CD14-positive monocyte (primary cell): ENCODE results near the gene COX7A2. TPM values are rescaled to one million over a fixed set of nuclear protein-coding genes. Genes with fewer than 3 reads are reported as not detected.

Experiments used
- DNase-seq, 3 donors: peaks; one replicate each; pipeline ENCODE4 v3.0.0-alpha.2; 2011 to 2022
- H2AFZ ChIP-seq: 2 replicates; pipeline ENCODE4 v1.6.0; 2012; ENCODE audit warnings: mild to moderate bottlenecking, low read depth, low read length, inconsistent platforms; ENCODE audit not compliant: insufficient read depth, poor library complexity, severe bottlenecking
- H3K27ac ChIP-seq, 2 donors: 1 replicate in 1 of 2; 2 replicates in 1 of 2; pipeline ENCODE4 v1.5.1; 2012 to 2013; ENCODE audit warnings: low read length in 2 of 2, control low read depth in 1 of 2, inconsistent platforms in 1 of 2, low read depth in 1 of 2, mild to moderate bottlenecking in 1 of 2
- H3K27me3 ChIP-seq, 2 donors: one replicate each; pipeline versions ENCODE4 v1.6.0 to v1.6.1; 2011 to 2013; ENCODE audit warnings: low read length in 2 of 2; ENCODE audit not compliant: control insufficient read depth in 2 of 2, insufficient read depth in 2 of 2
- H3K36me3 ChIP-seq, 2 donors: replicated peaks in 1 of 2; 1 replicate in 1 of 2; 2 replicates in 1 of 2; pipeline versions ENCODE4 v1.5.1 to v1.6.1; 2012 to 2013; ENCODE audit warnings: low read length in 2 of 2, control low read depth in 1 of 2, inconsistent platforms in 1 of 2, mild to moderate bottlenecking in 1 of 2; ENCODE audit not compliant: insufficient read depth in 2 of 2, control insufficient read depth in 1 of 2
- H3K4me1 ChIP-seq, 2 donors: 1 replicate in 1 of 2; 2 replicates in 1 of 2; pipeline versions ENCODE4 v1.5.1 to v1.6.1; 2012 to 2013; ENCODE audit warnings: low read length in 2 of 2, control low read depth in 1 of 2, inconsistent platforms in 1 of 2, mild to moderate bottlenecking in 1 of 2, moderate library complexity in 1 of 2; ENCODE audit not compliant: insufficient read depth in 2 of 2, control insufficient read depth in 1 of 2
- H3K4me2 ChIP-seq: replicated peaks from 2 replicates; pipeline ENCODE3; 2012; ENCODE audit warnings: low read length, moderate library complexity, mild to moderate bottlenecking; ENCODE audit not compliant: poor library complexity, severe bottlenecking; ENCODE audit errors: extremely low read depth
- H3K4me3 ChIP-seq, 3 experiments: fragments of 200-600 bp in 1 of 3; sonication (generic) in 1 of 3; replicated peaks in 1 of 3; 1 replicate in 2 of 3; 2 replicates in 1 of 3; pipeline ENCODE4 v1.5.1; 2011 to 2013; ENCODE audit warnings: low read length in 3 of 3, mild to moderate bottlenecking in 3 of 3, control low read depth in 2 of 3, low read depth in 2 of 3, inconsistent platforms in 1 of 3, moderate library complexity in 1 of 3
- H3K79me2 ChIP-seq: 2 replicates; pipeline ENCODE4 v1.6.0; 2012; ENCODE audit warnings: mild to moderate bottlenecking, control low read depth, inconsistent platforms, low read length, moderate library complexity; ENCODE audit not compliant: insufficient read depth
- H3K9ac ChIP-seq: 2 replicates; pipeline ENCODE4 v1.6.0; 2017; ENCODE audit warnings: low read length, mild to moderate bottlenecking; ENCODE audit not compliant: insufficient read depth, poor library complexity, severe bottlenecking
- H3K9me3 ChIP-seq, 2 donors: replicated peaks in 1 of 2; 1 replicate in 1 of 2; 2 replicates in 1 of 2; pipeline versions ENCODE4 v1.5.1 to v1.6.1; 2012 to 2013; ENCODE audit warnings: low read length in 2 of 2, control low read depth in 1 of 2; ENCODE audit not compliant: control insufficient read depth in 1 of 2, insufficient read depth in 1 of 2
- H4K20me1 ChIP-seq: 2 replicates; pipeline ENCODE4 v1.6.0; 2012; ENCODE audit warnings: mild to moderate bottlenecking, low read length, control low read depth, moderate library complexity; ENCODE audit not compliant: insufficient read depth
- H3K27ac Mint-ChIP-seq, 7 donors: one replicate each; pipeline ENCODE4 v1.8.0; 2020; ENCODE audit warnings: mild to moderate bottlenecking in 7 of 7, mixed read lengths in 7 of 7, moderate library complexity in 6 of 7, inconsistent platforms in 2 of 7
- H3K27me3 Mint-ChIP-seq, 3 donors: one replicate each; pipeline ENCODE4 v1.8.0; 2021 to 2022; ENCODE audit warnings: low read depth in 3 of 3, mild to moderate bottlenecking in 3 of 3, mixed read lengths in 3 of 3, moderate library complexity in 3 of 3, inconsistent platforms in 1 of 3
- H3K36me3 Mint-ChIP-seq, 2 donors: one replicate each; pipeline ENCODE4 v1.8.0; 2020; ENCODE audit warnings: mixed read lengths in 2 of 2, inconsistent platforms in 1 of 2, mild to moderate bottlenecking in 1 of 2
- H3K4me1 Mint-ChIP-seq: one replicate; pipeline ENCODE4 v1.8.0; 2020; ENCODE audit warnings: mild to moderate bottlenecking, mixed read lengths
- H3K4me3 Mint-ChIP-seq, 2 donors: one replicate each; pipeline ENCODE4 v1.8.0; 2020; ENCODE audit warnings: mild to moderate bottlenecking in 2 of 2, mixed read lengths in 2 of 2, moderate library complexity in 1 of 2
- H3K9me3 Mint-ChIP-seq, 7 donors: one replicate each; pipeline ENCODE4 v1.8.0; 2020 to 2022; ENCODE audit warnings: mixed read lengths in 7 of 7, mild to moderate bottlenecking in 6 of 7, moderate library complexity in 6 of 7, inconsistent platforms in 2 of 7
- WGBS: methylation state at CpG from one replicate; pipeline ENCODE4 v1.1.5; 2013; ENCODE audit warnings: missing lambda C conversion rate; ENCODE audit not compliant: insufficient coverage; 5-methylcytosine and 5-hydroxymethylcytosine counted together
- intact Hi-C, 2 donors: fragments of 100-400 bp; cut with micrococcal nuclease; formaldehyde crosslinking; loops; one replicate each; pipeline versions ENCODE4 v1.15.0 to v1.15.1; 2023
- polyA plus RNA-seq, 3 donors: library from polyadenylated mRNA; depleted of rRNA in 1 of 3; unstranded in 2 of 3; stranded (reverse) in 1 of 3; fragments of 300-500 nt in 2 of 3; fragments of >200 nt in 1 of 3; fragmentation: Illumina TruSeq in 2 of 3; gene quantifications; 1 replicate in 2 of 3; 2 replicates in 1 of 3; pipeline ENCODE4 v1.2.3, GENCODE V29; 2012 to 2021
- TF ChIP-seq, protein P1 (sequence below): fragments of 200-600 bp; IDR thresholded peaks from one replicate; pipeline ENCODE4 v1.8.0; 2022; ENCODE audit warnings: antibody characterized with exemption, mild to moderate bottlenecking

COX7A2 gene
- polyA plus RNA-seq, 3 donors: 175 to 846 (median 798) TPM

DNA sequence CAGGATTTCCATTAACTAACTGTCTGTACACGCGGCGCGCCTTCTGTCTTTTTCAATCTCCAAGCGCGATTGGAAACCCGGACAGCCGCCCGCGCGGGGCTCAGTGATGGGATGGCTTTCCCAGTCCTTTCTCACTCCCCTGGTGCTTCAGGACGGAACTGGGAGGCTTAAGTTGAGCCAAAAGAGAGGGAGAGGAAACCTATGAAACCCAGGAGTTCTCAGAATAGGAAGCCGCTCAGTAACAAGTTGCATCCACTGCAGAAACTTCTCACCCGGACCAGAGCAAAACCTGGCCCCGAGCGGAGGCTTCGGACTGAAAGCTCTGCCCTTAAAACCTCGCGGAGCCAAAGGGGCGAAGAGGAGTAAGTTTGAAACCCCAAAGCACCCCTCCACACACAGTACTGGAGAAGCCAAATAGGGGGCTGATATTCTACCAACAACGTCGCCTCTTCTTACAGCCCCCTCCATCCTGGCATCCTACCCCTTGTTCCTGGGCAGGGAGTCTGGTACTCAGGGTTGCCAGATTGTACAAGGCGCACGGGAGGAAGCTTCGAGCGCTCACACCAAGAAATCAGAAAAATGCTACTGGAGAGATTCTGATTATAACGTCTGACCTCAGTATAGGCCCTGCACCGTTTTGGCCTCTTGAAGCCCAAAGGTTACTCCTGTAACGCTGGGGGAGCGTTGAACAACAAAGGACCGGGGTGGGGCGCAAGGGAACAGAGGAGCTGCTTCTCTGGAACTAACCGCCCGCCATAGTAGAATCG lies 36.8 kb downstream of the COX7A2 start:
- no peaks in the 10 kb centered on the region for H4K20me1 ChIP-seq
- H2AFZ ChIP-seq: peak overlapping the region; percentile 55
- peak overlapping the region in 1 of 3 experiments; percentile 25 for H3K4me3 ChIP-seq
- no peak for DNase-seq
- no peaks in the 10 kb centered on the region for H3K36me3 ChIP-seq
- TF ChIP-seq, protein P1, sequence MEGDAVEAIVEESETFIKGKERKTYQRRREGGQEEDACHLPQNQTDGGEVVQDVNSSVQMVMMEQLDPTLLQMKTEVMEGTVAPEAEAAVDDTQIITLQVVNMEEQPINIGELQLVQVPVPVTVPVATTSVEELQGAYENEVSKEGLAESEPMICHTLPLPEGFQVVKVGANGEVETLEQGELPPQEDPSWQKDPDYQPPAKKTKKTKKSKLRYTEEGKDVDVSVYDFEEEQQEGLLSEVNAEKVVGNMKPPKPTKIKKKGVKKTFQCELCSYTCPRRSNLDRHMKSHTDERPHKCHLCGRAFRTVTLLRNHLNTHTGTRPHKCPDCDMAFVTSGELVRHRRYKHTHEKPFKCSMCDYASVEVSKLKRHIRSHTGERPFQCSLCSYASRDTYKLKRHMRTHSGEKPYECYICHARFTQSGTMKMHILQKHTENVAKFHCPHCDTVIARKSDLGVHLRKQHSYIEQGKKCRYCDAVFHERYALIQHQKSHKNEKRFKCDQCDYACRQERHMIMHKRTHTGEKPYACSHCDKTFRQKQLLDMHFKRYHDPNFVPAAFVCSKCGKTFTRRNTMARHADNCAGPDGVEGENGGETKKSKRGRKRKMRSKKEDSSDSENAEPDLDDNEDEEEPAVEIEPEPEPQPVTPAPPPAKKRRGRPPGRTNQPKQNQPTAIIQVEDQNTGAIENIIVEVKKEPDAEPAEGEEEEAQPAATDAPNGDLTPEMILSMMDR: no peak
- H3K4me1 ChIP-seq: peaks cover 32 to 44% of the 10 kb centered on the region in 2 donors
- no peak overlapping the region for H3K9ac ChIP-seq
- 3% methylated on average over 24 of the region's 35 CpGs for WGBS
- peaks cover 67 to 80% of the 10 kb centered on the region in 2 donors for H3K27me3 ChIP-seq
- H3K4me2 ChIP-seq: peak overlapping the region; percentile 41
- Mint-ChIP-seq H3K9me3 (peaks cover 0 to 27% (median 17%) of the 10 kb centered on the region in 7 donors), H3K36me3 (peaks cover 0 to 18% of the 10 kb centered on the region in 2 donors), H3K27ac (peak overlapping the region in 1 of 7 donors; percentile 81), H3K4me1 (peaks cover 56% of the 10 kb centered on the region), H3K4me3 (peak overlapping the region; percentile 45 to 87), H3K27me3 (peaks cover 74 to 84% (median 83%) of the 10 kb centered on the region in 3 donors)
- no peaks in the 10 kb centered on the region for H3K79me2 ChIP-seq
- H3K27ac ChIP-seq: no peak overlapping the region
- H3K9me3 ChIP-seq: peaks cover 0 to 40% of the 10 kb centered on the region in 2 donors
- intact Hi-C loops: no loop called here

GRCh38 chr6:75205776-75206575 lies 37.6 kb downstream of the COX7A2 start, which contains the start of gene COL12A1:
TSS of gene COL12A1 (minus strand) at chr6:75206053. CDS start at chr6:75202792, 3,261 bp downstream.
- H3K36me3 Mint-ChIP-seq: peaks cover 0 to 18% of the 10 kb centered on the region in 2 donors
- Histone ChIP-seq H3K27me3 (peaks cover 74 to 88% of the 10 kb centered on the region in 2 donors), H3K4me1 (peaks cover 32 to 44% of the 10 kb centered on the region in 2 donors), H3K9me3 (peaks cover 0 to 44% of the 10 kb centered on the region in 2 donors), H3K36me3 (no peaks in the 10 kb centered on the region), H3K9ac (no peak within 1 kb of the TSS), H3K79me2 (no peaks in the 10 kb centered on the region), H3K4me3 (no peak within 1 kb of the TSS), H2AFZ (no peak within 1 kb of the TSS), H3K27ac (no peak within 1 kb of the TSS), H4K20me1 (no peaks in the 10 kb centered on the region), H3K4me2 (peak within 1 kb of the TSS; percentile 41)
- H3K27ac Mint-ChIP-seq: peak within 1 kb of the TSS in 2 of 7 donors; percentile 77 to 81
- TF ChIP-seq, protein P1: no peak
- no peak for DNase-seq
- peaks cover 0 to 27% (median 17%) of the 10 kb centered on the region in 7 donors for H3K9me3 Mint-ChIP-seq
- 2% methylated on average over 47 of the region's 64 CpGs for WGBS
- intact Hi-C loops: no loop called here
- H3K27me3 Mint-ChIP-seq: peaks cover 82 to 91% (median 90%) of the 10 kb centered on the region in 3 donors
- peaks cover 56% of the 10 kb centered on the region for H3K4me1 Mint-ChIP-seq
- peak within 1 kb of the TSS; percentile 51 to 87 for H3K4me3 Mint-ChIP-seq
